ENCODE measurements around the gene RCN2.

Gene RCN2

DNA sequence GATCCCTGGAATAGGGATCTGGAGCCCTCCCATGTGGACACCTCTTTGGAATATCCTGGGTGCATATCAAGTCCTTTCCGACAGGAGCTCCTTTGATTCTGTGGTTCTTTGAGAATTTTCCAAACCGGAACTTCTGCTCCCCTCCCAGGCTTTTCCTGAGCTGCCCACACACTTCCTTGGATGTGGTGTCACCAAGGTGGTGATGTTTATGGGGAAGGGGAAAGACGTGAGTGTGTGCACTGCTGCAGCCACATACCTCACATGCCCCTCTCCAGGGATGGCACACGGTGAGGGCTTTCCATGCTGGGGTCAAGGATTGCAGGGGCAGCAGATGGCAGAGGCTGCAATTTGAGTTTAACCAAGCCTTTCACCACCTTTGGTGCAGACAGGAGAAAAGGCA, 35.5 kb downstream of the RCN2 start:
- TF ChIP-seq, protein P1, sequence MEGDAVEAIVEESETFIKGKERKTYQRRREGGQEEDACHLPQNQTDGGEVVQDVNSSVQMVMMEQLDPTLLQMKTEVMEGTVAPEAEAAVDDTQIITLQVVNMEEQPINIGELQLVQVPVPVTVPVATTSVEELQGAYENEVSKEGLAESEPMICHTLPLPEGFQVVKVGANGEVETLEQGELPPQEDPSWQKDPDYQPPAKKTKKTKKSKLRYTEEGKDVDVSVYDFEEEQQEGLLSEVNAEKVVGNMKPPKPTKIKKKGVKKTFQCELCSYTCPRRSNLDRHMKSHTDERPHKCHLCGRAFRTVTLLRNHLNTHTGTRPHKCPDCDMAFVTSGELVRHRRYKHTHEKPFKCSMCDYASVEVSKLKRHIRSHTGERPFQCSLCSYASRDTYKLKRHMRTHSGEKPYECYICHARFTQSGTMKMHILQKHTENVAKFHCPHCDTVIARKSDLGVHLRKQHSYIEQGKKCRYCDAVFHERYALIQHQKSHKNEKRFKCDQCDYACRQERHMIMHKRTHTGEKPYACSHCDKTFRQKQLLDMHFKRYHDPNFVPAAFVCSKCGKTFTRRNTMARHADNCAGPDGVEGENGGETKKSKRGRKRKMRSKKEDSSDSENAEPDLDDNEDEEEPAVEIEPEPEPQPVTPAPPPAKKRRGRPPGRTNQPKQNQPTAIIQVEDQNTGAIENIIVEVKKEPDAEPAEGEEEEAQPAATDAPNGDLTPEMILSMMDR (conservative IDR thresholded peaks at IDR 0.05; ENCODE audit: low read depth, low read length), result no peak
- no peak for DNase-seq (ENCODE audit: low read depth)
- no peak overlapping the region for H3K4me3 ChIP-seq (ENCODE audit: low read length)

DNA sequence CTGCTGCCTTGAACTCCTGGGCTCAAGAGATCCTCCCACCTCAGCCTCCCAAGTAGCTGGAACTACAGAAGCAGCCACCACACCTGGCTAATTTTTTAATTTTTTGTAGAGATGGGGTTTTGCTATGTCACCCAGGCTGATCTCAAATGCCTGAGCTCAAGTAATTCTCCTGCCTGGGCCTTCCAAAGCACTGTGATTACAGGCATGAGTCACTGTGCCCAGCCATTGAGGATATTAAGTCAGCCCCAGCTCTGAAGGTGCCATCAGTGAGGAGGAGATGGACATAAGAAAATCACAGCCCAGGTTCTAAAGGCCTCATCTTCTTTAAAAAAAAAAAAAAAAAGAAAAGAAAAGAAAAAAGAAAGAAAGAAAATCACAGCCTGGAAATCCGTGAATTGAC, 36.8 kb downstream of the RCN2 start:
- H3K4me3 ChIP-seq (ENCODE audit: low read length), result no peak overlapping the region
- TF ChIP-seq, protein P1 (conservative IDR thresholded peaks at IDR 0.05; ENCODE audit: low read depth, low read length), result no peak
- no peak for DNase-seq (ENCODE audit: low read depth)

DNA sequence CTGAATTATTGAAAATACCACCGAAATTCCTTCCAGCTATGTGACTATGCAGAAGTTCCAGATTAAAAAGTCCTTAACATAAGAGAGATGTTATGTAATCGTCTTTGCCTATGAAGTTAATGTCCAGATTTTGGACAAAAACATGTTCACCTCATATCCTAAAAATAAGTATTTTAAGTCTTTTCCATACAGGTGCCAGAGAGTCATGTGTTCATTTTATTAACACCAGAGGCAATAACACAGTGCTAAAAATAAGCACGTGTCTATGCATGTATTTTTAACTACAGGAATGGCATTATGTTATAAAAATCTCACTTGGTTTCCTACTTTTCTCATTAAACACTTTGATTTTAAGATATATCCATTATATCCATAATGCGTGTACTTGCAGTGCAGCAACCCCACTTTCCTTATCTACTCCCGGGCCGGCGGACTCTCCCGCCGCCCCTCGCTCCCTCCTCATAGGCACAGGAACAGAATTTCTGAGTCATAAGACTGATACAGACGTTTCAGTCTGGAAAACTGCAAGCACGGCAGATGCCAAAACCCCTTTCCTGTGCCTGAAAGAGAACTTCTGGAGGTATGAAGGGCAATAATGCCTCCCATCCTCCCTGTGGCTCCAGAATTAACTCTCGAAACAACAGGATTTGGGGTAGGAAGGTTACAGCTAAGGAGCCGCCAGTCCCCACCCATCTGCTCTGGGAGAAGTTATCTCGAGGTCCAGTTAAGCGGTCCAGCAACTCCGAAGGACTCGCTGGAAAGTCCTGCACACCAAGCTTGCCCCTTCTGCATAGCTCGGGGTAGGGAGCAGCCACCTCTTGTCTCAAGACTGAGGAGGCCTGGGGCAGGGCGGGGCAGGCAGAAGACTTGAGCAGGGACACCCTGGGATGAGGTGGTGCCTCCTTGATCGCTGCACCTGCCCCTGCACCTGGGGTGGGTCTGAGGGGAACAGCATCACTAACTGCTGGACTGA, 41.1 kb downstream of the RCN2 start:
- DNase-seq (ENCODE audit: low read depth), result peak; percentile 13
- no peak overlapping the region for H3K4me3 ChIP-seq (ENCODE audit: low read length)
- TF ChIP-seq, protein P1 (conservative IDR thresholded peaks at IDR 0.05; ENCODE audit: low read depth, low read length), result no peak

DNA sequence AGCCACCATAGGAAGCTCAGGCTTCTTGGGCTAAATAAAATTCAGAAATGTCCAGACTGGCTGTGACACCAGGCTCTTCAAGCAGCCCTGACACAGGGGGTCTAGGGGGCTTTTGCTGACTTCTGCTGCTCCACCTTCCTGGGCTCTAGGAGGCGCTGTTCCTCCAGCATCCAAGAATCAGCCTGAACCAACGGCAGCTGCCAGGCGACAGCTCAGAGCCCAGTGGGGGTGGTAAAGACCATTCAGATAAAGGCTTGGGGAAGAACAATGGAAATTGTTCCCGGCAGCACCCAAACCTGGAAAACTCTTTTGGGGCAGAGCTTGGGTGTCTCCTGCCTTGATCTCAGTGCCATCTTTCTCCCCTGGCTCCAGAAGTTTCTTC, 41.8 kb downstream of the RCN2 start:
- no peak for DNase-seq (ENCODE audit: low read depth)
- no peak overlapping the region for H3K4me3 ChIP-seq (ENCODE audit: low read length)
- TF ChIP-seq, protein P1 (conservative IDR thresholded peaks at IDR 0.05; ENCODE audit: low read depth, low read length), result peak; percentile 72

DNA sequence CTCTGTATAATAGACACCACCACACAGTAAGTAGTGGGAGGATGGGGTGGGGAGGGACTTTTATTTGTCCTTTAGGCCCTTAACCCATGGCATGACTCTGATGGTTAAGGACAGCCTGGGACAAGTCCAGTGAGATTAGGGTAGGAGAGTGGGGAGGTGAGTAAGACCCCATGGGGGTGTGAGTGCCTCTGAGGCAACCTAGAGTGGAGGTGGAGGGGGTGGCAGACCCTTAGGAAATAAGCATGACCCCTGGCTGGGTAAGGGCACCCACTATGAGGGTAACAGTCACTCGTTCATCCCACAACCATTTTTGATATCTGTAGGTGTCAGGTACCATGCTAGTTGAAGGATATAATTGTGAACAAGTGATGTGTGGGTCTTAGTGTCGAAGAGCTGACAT, 42.4 kb downstream of the RCN2 start:
- H3K4me3 ChIP-seq (ENCODE audit: low read length), result no peak overlapping the region
- TF ChIP-seq, protein P1 (conservative IDR thresholded peaks at IDR 0.05; ENCODE audit: low read depth, low read length), result no peak
- DNase-seq (ENCODE audit: low read depth), result no peak

DNA sequence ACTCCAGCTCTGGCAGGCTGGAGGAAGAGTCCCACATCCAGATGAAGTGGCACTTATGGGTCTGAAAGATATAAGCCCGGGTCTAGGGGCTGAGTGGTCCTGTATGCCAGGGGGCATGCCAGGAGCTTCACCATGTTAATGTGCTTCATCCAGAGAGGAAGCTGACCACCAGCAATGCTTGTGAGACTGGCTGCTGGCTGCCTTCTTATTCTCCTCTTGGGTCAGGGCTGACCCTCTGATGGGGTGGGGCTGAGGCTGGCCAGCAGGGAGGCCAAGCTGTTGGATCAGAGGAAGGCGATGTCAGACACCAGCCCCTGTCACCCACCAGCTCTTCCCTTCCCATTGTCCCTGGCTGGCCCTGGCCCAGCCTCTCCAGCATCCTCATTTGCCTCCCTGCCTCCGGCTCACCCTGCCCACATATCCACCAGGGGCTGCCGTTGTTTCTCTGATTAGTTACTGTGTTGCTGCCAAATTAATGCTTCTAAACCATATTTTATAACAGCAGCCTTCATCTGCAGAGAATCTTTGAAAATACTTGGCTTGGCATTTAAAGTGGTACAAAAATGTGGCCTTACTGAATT, 43.0 kb downstream of the RCN2 start:
- TF ChIP-seq, protein P1 (conservative IDR thresholded peaks at IDR 0.05; ENCODE audit: low read depth, low read length), result no peak
- no peak overlapping the region for H3K4me3 ChIP-seq (ENCODE audit: low read length)
- DNase-seq (ENCODE audit: low read depth), result no peak

DNA sequence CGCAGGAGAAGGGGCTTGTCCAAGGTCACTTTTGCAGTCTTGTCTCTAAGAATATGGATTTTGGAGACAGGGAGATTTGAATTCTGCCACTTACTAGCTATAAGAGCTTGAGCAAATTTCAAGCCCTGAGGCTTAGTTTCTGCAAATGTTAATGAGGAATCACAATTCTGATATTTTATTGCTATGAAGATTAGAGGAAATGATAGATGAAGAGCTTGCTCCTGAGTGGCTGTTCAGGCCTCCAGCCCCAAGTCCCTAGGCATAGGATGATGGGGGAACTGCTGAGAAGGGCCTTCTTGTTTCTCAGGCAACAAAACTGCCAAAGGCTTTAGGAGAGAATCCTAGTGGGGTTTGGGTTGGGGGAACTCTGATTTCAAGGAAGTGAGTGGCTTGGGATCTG, 44.6 kb downstream of the RCN2 start:
- TF ChIP-seq, protein P1 (conservative IDR thresholded peaks at IDR 0.05; ENCODE audit: low read depth, low read length), result no peak

More for the DNA sequence above, 44.6 kb downstream of the RCN2 start:
- DNase-seq (ENCODE audit: low read depth), result no peak
- no peak overlapping the region for H3K4me3 ChIP-seq (ENCODE audit: low read length)

All from retinal pigment epithelial cell (primary cell).